Measurements from ENCODE around the gene SLC6A5.

DNA sequence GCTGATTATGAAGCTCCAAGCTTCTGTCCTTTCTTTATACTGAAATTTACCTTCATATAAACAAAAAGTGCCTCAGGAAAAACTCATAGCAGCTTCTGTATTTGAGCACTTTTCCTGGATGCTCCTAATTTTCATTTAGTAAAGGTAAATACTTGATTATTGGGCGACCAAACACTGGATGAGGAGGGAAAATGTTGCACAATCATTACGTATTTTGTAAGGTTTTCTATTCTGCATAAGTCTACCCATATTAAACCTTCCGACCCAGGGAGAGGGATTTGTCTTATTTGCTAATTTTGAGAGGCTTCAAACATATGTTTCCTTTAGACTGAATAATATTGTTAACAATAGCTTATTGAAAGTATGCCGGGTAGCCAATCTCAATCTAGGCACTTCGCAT is 4.3 kb upstream of the SLC6A5 start:
- TF ChIP-seq, protein P1, sequence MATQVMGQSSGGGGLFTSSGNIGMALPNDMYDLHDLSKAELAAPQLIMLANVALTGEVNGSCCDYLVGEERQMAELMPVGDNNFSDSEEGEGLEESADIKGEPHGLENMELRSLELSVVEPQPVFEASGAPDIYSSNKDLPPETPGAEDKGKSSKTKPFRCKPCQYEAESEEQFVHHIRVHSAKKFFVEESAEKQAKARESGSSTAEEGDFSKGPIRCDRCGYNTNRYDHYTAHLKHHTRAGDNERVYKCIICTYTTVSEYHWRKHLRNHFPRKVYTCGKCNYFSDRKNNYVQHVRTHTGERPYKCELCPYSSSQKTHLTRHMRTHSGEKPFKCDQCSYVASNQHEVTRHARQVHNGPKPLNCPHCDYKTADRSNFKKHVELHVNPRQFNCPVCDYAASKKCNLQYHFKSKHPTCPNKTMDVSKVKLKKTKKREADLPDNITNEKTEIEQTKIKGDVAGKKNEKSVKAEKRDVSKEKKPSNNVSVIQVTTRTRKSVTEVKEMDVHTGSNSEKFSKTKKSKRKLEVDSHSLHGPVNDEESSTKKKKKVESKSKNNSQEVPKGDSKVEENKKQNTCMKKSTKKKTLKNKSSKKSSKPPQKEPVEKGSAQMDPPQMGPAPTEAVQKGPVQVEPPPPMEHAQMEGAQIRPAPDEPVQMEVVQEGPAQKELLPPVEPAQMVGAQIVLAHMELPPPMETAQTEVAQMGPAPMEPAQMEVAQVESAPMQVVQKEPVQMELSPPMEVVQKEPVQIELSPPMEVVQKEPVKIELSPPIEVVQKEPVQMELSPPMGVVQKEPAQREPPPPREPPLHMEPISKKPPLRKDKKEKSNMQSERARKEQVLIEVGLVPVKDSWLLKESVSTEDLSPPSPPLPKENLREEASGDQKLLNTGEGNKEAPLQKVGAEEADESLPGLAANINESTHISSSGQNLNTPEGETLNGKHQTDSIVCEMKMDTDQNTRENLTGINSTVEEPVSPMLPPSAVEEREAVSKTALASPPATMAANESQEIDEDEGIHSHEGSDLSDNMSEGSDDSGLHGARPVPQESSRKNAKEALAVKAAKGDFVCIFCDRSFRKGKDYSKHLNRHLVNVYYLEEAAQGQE (IDR thresholded peaks at IDR 0.05; ENCODE audit: low read depth): no peak
- TF ChIP-seq ZFX (IDR thresholded peaks at IDR 0.05): no peak
- no peak for TF ChIP-seq YY1 (IDR thresholded peaks at IDR 0.05; ENCODE audit: extremely low read depth, insufficient replicate concordance, low read depth, low read length)
- no peak for TF ChIP-seq POLR2A (IDR thresholded peaks at IDR 0.05; ENCODE audit: borderline replicate concordance, extremely low read depth, insufficient read depth, insufficient read length)
- no peak for TF ChIP-seq POLR2AphosphoS5 (IDR thresholded peaks at IDR 0.05; ENCODE audit: low read depth, low read length)
- no peak for TF ChIP-seq EZH2 (IDR thresholded peaks at IDR 0.05)
- no peak for TF ChIP-seq SP1 (IDR thresholded peaks at IDR 0.05; ENCODE audit: low read depth)
- TF ChIP-seq, protein P2, sequence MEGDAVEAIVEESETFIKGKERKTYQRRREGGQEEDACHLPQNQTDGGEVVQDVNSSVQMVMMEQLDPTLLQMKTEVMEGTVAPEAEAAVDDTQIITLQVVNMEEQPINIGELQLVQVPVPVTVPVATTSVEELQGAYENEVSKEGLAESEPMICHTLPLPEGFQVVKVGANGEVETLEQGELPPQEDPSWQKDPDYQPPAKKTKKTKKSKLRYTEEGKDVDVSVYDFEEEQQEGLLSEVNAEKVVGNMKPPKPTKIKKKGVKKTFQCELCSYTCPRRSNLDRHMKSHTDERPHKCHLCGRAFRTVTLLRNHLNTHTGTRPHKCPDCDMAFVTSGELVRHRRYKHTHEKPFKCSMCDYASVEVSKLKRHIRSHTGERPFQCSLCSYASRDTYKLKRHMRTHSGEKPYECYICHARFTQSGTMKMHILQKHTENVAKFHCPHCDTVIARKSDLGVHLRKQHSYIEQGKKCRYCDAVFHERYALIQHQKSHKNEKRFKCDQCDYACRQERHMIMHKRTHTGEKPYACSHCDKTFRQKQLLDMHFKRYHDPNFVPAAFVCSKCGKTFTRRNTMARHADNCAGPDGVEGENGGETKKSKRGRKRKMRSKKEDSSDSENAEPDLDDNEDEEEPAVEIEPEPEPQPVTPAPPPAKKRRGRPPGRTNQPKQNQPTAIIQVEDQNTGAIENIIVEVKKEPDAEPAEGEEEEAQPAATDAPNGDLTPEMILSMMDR (IDR thresholded peaks at IDR 0.05 in 2 of 3, conservative IDR thresholded peaks at IDR 0.05 in 1 of 3; ENCODE audit: borderline replicate concordance in 1 of 3, insufficient read depth in 1 of 3, low read depth in 2 of 3, low read length in 2 of 3): no peak

Data from HCT116 (cell line).